GM18526 (cell line): Measurements from ENCODE around the gene NIN.

Source experiments
- POLR2A ChIP-seq: IDR thresholded peaks from 3 replicates; pipeline ENCODE4 v1.6.1; 2011; ENCODE audit not compliant: insufficient read length; ENCODE audit errors: extremely low read depth

NIN gene

DNA sequence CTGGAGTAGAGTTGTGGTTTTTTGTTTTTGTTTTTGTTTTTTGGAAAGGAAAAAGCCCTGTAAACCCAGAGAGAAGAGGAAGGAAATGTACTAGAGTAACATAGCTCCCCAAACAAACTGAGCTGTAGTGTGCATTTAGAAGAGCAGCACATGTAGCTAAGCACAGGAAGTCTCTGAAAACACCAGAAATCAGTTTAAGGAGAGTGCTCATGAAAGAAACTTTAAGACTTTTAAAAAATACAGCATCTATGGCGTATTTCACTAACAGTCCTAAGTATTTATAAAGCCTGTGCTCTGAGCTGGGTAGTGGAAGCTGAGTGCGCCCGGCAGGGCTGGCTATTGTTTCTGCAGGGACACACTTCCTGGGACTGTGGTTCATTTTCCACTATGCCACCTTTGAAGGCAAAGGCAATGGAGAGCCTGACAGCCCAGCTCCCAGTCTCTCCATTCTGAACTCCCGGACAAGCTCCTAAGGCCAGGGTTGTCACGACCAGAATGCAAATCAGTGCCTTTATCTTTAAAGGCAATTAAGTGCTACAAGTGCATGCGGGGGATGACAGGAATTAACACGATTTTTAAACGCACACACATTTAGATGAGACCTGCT lies 45.4 kb downstream of the NIN start:
- TF ChIP-seq POLR2A, result no peak

- TF ChIP-seq POLR2A, result no peak
Observed at GRCh38 chr14:50784683-50785456, 46.1 kb downstream of the NIN start.

GRCh38 chr14:50783563-50783962 lies 47.4 kb downstream of the NIN start:
- no peak for TF ChIP-seq POLR2A

DNA sequence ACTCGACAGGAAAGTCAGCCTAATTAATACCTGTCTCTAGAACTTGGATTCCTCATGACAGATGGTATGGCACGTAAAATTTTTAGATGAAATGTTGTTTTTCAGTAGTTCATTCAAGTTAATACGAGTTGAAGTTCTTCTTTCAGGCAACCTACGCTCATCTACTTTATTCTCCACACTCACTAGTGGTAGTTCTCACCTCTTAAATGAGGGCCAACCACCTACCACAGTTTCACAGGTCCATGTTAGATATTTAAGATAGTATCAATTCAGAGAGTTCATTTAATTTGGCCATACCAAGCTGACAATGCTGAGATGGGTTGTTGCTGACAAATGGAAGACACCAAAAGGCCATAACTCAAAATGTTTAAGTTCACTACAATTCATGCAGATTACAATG lies 50.6 kb downstream of the NIN start:
- no peak for TF ChIP-seq POLR2A

DNA sequence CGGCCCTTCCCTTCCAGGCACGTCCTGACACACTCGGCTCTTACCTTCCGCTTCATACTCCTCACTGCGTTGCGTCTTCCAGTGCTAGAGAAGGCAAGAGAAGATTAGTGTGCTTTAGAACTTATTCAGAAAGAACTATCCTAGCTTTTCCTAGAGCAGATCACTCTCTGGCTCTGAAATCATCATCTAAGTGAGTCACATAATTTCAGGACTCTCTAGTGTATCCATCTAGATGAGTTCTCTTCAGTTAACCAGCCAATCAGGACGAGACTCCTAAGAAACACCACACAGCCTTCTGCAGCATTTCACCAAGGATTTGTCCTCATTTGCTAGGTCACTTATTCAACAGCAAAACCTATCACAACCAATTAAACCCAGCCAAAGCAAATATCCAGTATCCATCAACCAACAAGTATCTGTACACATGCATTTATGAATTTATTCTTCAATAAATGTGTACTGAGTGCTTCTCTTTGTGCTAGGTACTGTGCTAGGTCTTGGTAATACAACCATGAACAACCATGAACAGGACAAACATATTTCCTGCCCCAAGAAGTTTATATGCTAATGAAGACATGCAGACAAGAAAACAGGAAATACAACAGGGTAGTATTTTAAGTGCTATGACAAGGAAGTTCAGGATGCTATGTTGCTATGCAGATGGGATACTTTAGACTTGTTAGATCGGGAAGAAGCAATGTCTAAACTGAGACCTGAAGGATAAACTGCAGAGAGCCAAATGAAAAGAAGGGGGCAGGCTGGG lies 52.1 kb downstream of the NIN start:
- no peak for TF ChIP-seq POLR2A

- no peak for TF ChIP-seq POLR2A
Observed at GRCh38 chr14:50776522-50776921, 54.4 kb downstream of the NIN start.

- no peak for TF ChIP-seq POLR2A
Observed at GRCh38 chr14:50775357-50775756, 55.6 kb downstream of the NIN start.

GRCh38 chr14:50774542-50775267 lies 56.3 kb downstream of the NIN start:
- TF ChIP-seq POLR2A, result no peak

DNA sequence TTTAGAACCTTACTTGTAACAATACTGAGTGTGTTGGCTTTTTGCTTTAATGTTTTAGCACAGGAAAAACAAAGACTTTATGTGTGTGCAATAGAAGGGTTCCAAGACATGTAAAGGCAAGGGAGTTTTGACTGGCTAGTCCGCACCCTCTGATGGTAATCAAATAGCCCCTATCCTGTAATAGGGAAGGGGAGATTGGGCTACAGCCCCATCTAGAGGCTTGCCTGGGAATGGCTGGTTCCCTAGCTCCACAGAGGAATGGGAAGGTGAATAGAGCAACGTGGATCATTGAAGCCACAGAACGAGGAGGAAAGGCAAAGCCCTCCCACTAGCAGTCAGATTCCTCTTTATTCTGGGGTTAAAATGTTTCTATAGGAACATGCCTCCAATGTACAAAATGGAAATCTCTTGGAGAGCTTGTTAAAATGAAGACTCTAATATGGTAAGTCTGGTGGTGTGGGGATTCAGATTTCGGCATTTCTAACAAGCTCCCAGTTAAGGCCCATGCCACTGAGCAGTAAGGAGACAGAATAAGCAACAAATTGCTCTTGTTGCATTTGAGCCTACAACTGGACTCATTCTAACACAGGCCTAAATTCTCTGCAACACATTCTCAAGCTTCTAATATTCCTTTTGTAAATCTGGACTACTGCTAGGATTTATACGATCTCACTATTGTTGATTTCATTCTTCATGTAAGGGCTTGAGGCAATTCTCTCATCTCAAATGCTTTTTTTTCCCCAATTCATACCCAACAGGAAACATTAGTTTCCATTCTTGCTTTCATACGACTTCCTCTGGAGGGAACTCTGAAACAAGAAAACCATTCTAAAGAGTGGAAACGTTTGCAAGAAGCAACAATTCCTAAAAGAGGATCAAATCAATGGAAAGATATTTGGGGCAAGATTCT lies 57.1 kb downstream of the NIN start:
- no peak for TF ChIP-seq POLR2A

- TF ChIP-seq POLR2A, result no peak
Observed at GRCh38 chr14:50772412-50772811, 58.5 kb downstream of the NIN start.

DNA sequence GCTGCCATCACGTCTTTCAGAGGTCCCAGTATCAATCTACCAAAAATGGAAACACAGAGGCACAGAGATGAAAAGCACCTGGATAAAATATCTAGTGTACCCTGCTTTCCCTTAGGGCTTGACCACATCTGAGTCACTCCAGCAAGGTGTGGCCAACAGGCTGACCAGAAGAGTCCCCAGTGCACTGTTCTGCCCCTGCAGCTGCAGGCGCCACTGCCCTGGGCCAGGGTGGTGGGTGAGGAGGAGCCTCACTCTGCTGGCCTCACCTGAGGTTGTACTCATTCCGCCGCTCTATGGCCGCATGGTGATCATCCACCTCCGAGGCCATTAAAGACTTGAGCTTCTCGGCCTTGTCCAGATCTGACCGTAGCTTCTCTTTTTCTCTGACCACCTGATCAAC lies 60.4 kb downstream of the NIN start:
- no peak for TF ChIP-seq POLR2A

GRCh38 chr14:50769863-50770500 lies 61.0 kb downstream of the NIN start:
- TF ChIP-seq POLR2A, result no peak

GRCh38 chr14:50768680-50769079 lies 62.3 kb downstream of the NIN start:
- TF ChIP-seq POLR2A, result no peak

DNA sequence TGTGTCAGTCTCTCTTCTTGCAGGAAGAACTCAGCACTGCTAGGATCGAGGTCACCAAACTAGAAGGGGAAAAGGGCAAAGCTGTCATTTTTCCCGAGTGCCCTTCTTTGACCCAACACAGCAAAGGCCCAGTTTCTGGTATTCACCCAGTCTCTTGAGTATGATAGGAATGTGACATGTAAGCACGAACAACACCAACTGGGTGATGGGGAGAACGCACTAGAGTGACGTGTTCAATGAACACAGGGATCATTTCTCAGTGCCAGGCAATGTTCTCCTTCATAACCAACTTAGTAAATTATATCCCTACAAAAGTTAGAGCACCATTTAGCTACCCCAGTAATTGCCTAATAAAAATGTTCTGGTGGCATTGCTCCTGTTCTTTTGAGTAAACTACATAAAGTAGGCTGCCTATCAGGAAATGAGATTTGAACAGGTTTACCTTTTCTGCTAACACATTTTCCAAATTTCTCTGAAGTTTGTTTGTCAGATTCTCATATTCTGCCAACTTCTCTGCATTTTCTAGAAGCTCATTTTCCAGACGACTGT lies 64.5 kb downstream of the NIN start:
- no peak for TF ChIP-seq POLR2A
